ENCODE measurements around the gene HOXA4.

Gene HOXA4

DNA sequence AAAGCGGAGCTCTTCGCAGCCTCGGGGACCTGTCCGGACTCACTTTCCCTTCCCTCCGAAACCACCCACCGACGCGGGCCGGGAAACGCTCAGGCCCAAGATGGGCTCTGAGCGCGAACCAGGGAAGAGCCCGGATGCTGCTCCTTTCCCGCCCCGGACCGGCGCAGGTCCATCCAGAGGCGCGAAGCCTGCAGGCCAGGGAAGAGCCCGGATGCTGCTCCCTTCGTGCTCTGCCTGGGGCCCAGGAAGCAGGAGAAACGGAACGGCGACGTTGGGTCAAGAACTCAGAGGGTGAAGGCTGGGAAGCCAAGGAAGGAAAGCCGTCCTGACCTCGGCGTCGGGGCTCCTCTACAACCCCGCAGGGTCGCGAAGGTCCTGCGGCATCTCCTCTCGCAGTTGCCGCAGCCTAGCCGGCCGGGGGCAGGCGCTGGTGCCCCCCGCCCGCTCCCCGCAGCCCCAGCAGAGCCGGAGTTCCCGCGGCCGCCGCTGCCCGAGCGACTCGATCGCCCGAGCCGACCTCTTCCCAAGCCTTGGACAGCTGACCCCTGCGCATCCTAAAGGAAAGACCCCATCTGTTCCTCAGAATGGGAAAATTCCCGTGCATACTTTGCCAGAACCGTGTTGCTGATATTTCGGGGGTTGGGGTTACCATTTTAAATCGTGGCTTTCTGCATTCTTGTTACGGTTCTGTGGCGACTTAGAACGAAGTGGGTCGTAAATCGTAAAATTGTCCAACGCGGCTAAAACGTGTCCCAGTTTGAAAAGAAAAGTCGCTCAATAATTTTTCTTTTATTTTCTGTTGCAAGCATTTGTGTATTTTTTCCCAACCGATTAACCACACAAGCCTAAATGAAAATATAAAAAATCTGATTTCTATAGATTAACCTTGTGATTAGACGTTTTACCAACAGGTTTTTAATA, 42.3 kb downstream of the HOXA4 start:
- Histone ChIP-seq H4K20me1 (no peaks in the 10 kb centered on the region), H3K27me3 (no peaks in the 10 kb centered on the region), H3K4me1 (peaks cover 0 to 12% (median 6%) of the 10 kb centered on the region in 10 experiments; a peak in 7 of 20 replicates), H3K9me3 (replicated peaks in 1 of 11) (peaks cover 12 to 22% (median 18%) of the 10 kb centered on the region in 11 experiments), H3K4me3 (no peak overlapping the region), H3K36me3 (no peaks in the 10 kb centered on the region), H3K4me2 (no peak overlapping the region), H3K9ac (no peak overlapping the region), H3K27ac (no peak overlapping the region)
- no peak for TF ChIP-seq Cebpa-rat (IDR thresholded peaks at IDR 0.05)

DNA sequence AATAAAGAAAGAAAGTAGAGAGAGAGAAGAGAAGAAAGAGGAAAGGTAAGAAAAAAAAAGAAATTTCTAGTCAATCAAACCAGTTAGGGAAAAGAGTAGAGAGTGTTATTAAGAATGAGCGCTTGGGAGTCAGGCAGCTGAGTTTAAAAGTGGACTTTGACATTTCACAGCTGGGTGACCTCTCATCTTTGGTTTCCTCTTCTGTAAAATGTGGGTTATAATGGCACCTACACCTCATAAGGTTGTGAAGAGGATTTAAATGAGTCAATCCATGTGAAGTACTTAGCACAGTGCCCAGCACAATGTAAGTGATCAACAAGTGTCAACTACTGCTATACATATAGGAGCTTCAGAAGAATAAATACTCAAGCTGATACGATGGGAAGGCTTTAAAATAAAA, 46.9 kb downstream of the HOXA4 start:
- H3K4me1 ChIP-seq, result peaks cover 0 to 11% (median 6%) of the 10 kb centered on the region in 10 experiments; a peak in 11 of 20 replicates
- H3K4me3 ChIP-seq, result no peak overlapping the region
- H3K27ac ChIP-seq, result no peak overlapping the region
- peak overlapping the region in 3 of 11 experiments; percentile 7 to 35 (median 19); a peak in 2 of 22 replicates for H3K4me2 ChIP-seq
- no peak overlapping the region for H3K9ac ChIP-seq
- H3K36me3 ChIP-seq, result no peaks in the 10 kb centered on the region
- no peaks in the 10 kb centered on the region for H4K20me1 ChIP-seq
- H3K27me3 ChIP-seq, result no peaks in the 10 kb centered on the region
- no peak for TF ChIP-seq Cebpa-rat (IDR thresholded peaks at IDR 0.05)
- peaks cover 12 to 20% (median 16%) of the 10 kb centered on the region in 11 experiments for H3K9me3 ChIP-seq (replicated peaks in 1 of 11)

DNA sequence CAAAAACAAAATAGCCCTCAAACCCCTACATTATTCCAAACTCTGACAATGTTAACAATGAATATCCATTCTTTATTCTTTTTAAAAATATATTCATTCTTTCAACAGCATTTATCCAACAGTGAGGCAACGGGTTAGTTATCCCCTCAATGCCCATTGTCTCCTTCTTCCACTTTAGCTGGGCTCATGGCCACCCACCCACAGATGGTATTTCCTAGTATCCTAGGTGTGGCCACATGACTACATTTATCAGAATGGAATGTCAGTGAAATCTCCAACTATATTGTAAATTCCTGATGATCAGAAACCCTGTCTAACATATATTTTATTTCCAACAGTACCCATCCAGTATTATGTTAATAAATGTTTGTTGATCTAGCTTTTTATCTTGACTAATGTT, 48.4 kb downstream of the HOXA4 start:
- Histone ChIP-seq H3K27ac (no peak overlapping the region), H3K9ac (no peak overlapping the region), H3K36me3 (no peaks in the 10 kb centered on the region), H3K4me2 (no peak overlapping the region), H3K4me3 (no peak overlapping the region), H3K27me3 (no peaks in the 10 kb centered on the region), H3K9me3 (replicated peaks in 1 of 11) (peaks cover 0 to 11% (median 2%) of the 10 kb centered on the region in 11 experiments; a peak in 9 of 22 replicates), H3K4me1 (peaks cover 0 to 11% (median 6%) of the 10 kb centered on the region in 10 experiments; a peak in 11 of 20 replicates), H4K20me1 (no peaks in the 10 kb centered on the region)
- no peak for TF ChIP-seq Cebpa-rat (IDR thresholded peaks at IDR 0.05)

DNA sequence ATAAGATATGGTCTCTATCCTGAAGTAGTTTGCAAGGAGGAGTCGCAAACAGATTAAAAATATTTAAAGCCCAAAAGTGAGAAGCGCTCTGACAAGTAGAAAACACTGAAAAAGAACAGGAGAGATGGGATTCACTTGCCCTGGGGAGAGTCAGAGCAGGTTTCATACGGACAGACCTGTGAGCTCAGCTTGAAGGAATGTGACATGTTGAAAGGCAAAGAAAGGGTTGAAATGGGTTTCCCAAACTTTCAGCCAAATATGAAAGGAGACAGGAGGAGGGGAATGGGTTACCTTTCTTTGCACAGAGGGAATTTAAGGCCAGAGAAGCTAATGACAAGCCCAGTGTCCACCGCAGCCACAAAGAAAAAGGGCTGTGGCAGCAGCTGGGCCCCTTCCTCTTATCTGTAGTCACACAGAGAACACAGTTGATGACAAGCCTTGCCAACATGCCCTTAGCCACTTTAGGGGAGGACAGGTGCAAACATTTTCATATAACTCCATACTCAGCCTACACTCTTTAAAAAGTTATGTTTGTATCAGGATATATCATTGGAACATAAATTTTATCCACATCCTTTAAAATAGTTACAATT, 49.6 kb downstream of the HOXA4 start:
- Histone ChIP-seq H3K27me3 (no peaks in the 10 kb centered on the region), H3K4me1 (peaks cover 0 to 11% (median 6%) of the 10 kb centered on the region in 10 experiments; a peak in 11 of 20 replicates), H3K36me3 (no peaks in the 10 kb centered on the region), H3K4me3 (no peak overlapping the region), H3K27ac (no peak overlapping the region), H3K9me3 (replicated peaks in 1 of 11) (peaks cover 0 to 8% (median 0%) of the 10 kb centered on the region in 11 experiments; a peak in 3 of 22 replicates), H3K4me2 (no peak overlapping the region), H3K9ac (no peak overlapping the region), H4K20me1 (no peaks in the 10 kb centered on the region)
- no peak for TF ChIP-seq Cebpa-rat (IDR thresholded peaks at IDR 0.05)

DNA sequence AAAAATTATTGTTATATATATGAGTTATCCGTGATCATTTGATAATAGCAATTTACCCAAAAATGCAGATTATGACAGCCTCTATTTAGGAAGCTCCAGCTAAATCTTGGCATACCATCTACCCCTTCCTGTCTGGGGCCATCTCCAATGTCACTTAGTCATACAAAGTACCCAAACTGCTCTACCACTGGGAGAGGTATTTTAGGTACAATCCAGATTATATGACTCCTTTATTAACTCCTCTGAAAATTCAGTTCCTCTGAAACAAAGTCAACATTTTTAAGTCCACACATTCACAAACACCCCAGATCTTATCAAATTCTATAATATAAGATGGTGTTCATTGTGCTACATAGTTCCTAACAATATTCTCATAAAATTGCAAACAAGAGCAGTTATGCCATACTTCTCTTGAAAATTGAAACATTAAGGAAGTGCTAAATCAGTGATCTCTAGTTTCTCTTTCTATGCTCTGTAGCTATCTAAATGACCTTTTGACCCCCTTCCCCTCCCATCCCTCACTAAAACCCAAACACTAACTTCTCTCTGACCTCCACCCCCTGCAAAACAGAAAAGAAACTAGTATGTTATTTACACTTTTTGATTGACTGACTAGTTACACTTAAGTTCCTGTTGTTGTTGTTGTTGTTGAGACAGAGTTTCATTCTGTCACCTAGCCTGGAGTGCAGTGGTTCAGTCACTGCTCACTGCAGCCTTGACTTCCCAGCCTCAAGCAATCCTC, 51.2 kb downstream of the HOXA4 start:
- H3K27ac ChIP-seq, result peak overlapping the region in 3 of 11 experiments; percentile 6 to 26 (median 26); a peak in 4 of 22 replicates

DNA sequence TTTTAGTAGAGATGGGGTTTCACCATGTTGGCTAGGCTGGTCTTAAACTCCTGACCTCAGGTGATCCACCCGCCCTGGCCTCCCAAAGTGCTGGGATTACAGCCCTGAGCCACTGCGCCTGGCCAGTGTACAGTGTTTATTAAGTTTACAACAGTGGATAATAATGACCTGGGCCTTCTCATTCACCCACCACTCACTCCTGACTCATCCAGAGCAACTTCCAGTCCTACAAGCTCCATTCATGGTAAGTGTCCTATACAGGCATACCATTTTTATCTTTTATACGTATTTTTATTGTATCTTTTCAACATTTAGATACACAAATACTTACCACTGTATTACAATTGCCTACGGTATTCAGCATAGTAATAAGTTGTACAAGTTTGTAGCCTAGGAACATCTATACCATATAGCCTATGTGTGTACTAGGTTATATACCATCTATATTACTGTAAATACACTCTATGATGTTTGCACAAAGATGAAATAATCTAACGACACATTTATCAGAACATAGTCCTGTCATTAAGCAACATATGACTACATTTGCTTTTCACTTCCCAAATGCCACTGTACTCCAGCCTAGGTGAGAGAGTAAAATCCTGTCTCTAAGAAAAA, 51.8 kb downstream of the HOXA4 start:
- peak overlapping the region in 5 of 11 experiments; percentile 3 to 46 (median 10); a peak in 6 of 22 replicates for H3K4me2 ChIP-seq

More for the DNA sequence above, 51.2 kb downstream of the HOXA4 start:
- TF ChIP-seq Cebpa-rat (IDR thresholded peaks at IDR 0.05), result no peak
- no peaks in the 10 kb centered on the region for H3K36me3 ChIP-seq
- H3K9me3 ChIP-seq (replicated peaks in 1 of 11), result peaks cover 6 to 22% (median 9%) of the 10 kb centered on the region in 11 experiments; a peak in 15 of 22 replicates
- no peaks in the 10 kb centered on the region for H3K27me3 ChIP-seq
- H3K4me2 ChIP-seq, result peak overlapping the region in 6 of 11 experiments; percentile 3 to 46 (median 10); a peak in 8 of 22 replicates
- H4K20me1 ChIP-seq, result no peaks in the 10 kb centered on the region
- no peak overlapping the region for H3K4me3 ChIP-seq
- peaks cover 0 to 11% (median 6%) of the 10 kb centered on the region in 10 experiments; a peak in 11 of 20 replicates for H3K4me1 ChIP-seq
- no peak overlapping the region for H3K9ac ChIP-seq

More for the DNA sequence above, 51.8 kb downstream of the HOXA4 start:
- peaks cover 0 to 11% (median 5%) of the 10 kb centered on the region in 10 experiments; a peak in 11 of 20 replicates for H3K4me1 ChIP-seq
- H3K9me3 ChIP-seq (replicated peaks in 1 of 11), result peaks cover 6 to 22% (median 9%) of the 10 kb centered on the region in 11 experiments; a peak in 15 of 22 replicates
- TF ChIP-seq Cebpa-rat (IDR thresholded peaks at IDR 0.05), result no peak
- H4K20me1 ChIP-seq, result no peaks in the 10 kb centered on the region
- H3K4me3 ChIP-seq, result no peak overlapping the region
- H3K27me3 ChIP-seq, result no peaks in the 10 kb centered on the region
- H3K9ac ChIP-seq, result no peak overlapping the region
- peak overlapping the region in 2 of 11 experiments; percentile 6 to 26; a peak in 1 of 22 replicates for H3K27ac ChIP-seq
- H3K36me3 ChIP-seq, result no peaks in the 10 kb centered on the region
